H9 (cell line): Measurements from ENCODE around the gene AK5. TPM values are rescaled to one million over a fixed set of nuclear protein-coding genes. Genes with fewer than 3 reads are reported as not detected.

Experiments
- DNase-seq: peaks from one replicate; pipeline ENCODE4 v3.0.0-alpha.2; 2017
- H2AFZ ChIP-seq: one replicate; pipeline ENCODE4 v1.6.1; 2013; ENCODE audit warnings: mild to moderate bottlenecking, low read length, control low read depth, moderate library complexity
- H2AK5ac ChIP-seq: 2 replicates; pipeline ENCODE4 v1.6.1; 2013; ENCODE audit warnings: low read length, control low read depth, mixed read lengths; ENCODE audit not compliant: insufficient read length
- H2BK120ac ChIP-seq: one replicate; pipeline ENCODE4 v1.6.1; 2013; ENCODE audit warnings: low read depth, mild to moderate bottlenecking, low read length, control low read depth, inconsistent platforms; ENCODE audit not compliant: poor library complexity, severe bottlenecking
- H2BK12ac ChIP-seq: 2 replicates; pipeline ENCODE4 v1.6.1; 2013; ENCODE audit warnings: low read length, control low read depth, mixed read lengths, low read depth; ENCODE audit not compliant: insufficient read length
- H2BK15ac ChIP-seq: 2 replicates; pipeline ENCODE4 v1.6.1; 2013; ENCODE audit warnings: low read depth, low read length, control low read depth
- H2BK20ac ChIP-seq: one replicate; pipeline ENCODE4 v1.6.1; 2013; ENCODE audit warnings: low read depth, mild to moderate bottlenecking, low read length, control low read depth, inconsistent platforms; ENCODE audit not compliant: poor library complexity, severe bottlenecking
- H2BK5ac ChIP-seq: 2 replicates; pipeline ENCODE4 v1.6.1; 2013; ENCODE audit warnings: low read length, control low read depth, mixed read lengths; ENCODE audit not compliant: insufficient read length
- H3K14ac ChIP-seq: 2 replicates; pipeline ENCODE4 v1.6.1; 2013; ENCODE audit warnings: low read length, control low read depth; ENCODE audit not compliant: insufficient read depth
- H3K18ac ChIP-seq: 2 replicates; pipeline ENCODE4 v1.6.1; 2013; ENCODE audit warnings: low read depth, mild to moderate bottlenecking, mixed read lengths, low read length, control low read depth; ENCODE audit not compliant: insufficient read length
- H3K23ac ChIP-seq: 2 replicates; pipeline ENCODE4 v1.6.1; 2013; ENCODE audit warnings: low read length, control low read depth, mixed read lengths, low read depth; ENCODE audit not compliant: insufficient read length
- H3K23me2 ChIP-seq: 2 replicates; pipeline ENCODE4 v1.6.1; 2013; ENCODE audit warnings: low read depth, mild to moderate bottlenecking, mixed read lengths, low read length, control low read depth; ENCODE audit not compliant: insufficient read length, poor library complexity, severe bottlenecking
- H3K27ac ChIP-seq: 2 replicates; pipeline ENCODE4 v1.5.1; 2013; ENCODE audit warnings: low read length, control low read depth, mixed read lengths, low read depth; ENCODE audit not compliant: insufficient read length
- H3K27me3 ChIP-seq: 2 replicates; pipeline ENCODE4 v1.6.1; 2013; ENCODE audit warnings: low read length, control low read depth, inconsistent platforms; ENCODE audit not compliant: insufficient read depth
- H3K4ac ChIP-seq: 2 replicates; pipeline ENCODE4 v1.6.1; 2013; ENCODE audit warnings: low read depth, mild to moderate bottlenecking, control low read depth, inconsistent platforms, low read length, moderate library complexity
- H3K4me1 ChIP-seq: 2 replicates; pipeline ENCODE4 v1.6.1; 2013; ENCODE audit warnings: low read length, control low read depth, inconsistent platforms; ENCODE audit not compliant: insufficient read depth
- H3K4me2 ChIP-seq: 2 replicates; pipeline ENCODE4 v1.6.1; 2013; ENCODE audit warnings: low read length, control low read depth, mixed read lengths; ENCODE audit not compliant: insufficient read length, insufficient read depth
- H3K56ac ChIP-seq: 2 replicates; pipeline ENCODE4 v1.6.1; 2013; ENCODE audit warnings: low read depth, mild to moderate bottlenecking, mixed read lengths, low read length, control low read depth; ENCODE audit not compliant: insufficient read length
- H3K79me1 ChIP-seq: 2 replicates; pipeline ENCODE4 v1.6.1; 2013; ENCODE audit warnings: low read depth, mild to moderate bottlenecking, moderate library complexity, low read length, control low read depth, inconsistent platforms; ENCODE audit not compliant: insufficient read depth, poor library complexity, severe bottlenecking
- H3K79me2 ChIP-seq: 2 replicates; pipeline ENCODE4 v1.6.1; 2013; ENCODE audit warnings: low read length, control low read depth, inconsistent platforms; ENCODE audit not compliant: insufficient read depth
- H3K9ac ChIP-seq: 2 replicates; pipeline ENCODE4 v1.6.1; 2013; ENCODE audit warnings: low read length, control low read depth, mixed read lengths; ENCODE audit not compliant: insufficient read length; ENCODE audit errors: extremely low read depth
- H3K9me3 ChIP-seq: one replicate; pipeline ENCODE4 v1.6.1; 2013; ENCODE audit warnings: low read depth, low read length, inconsistent platforms; ENCODE audit not compliant: control insufficient read depth
- H3T11ph ChIP-seq: one replicate; pipeline ENCODE4 v1.6.1; 2013; ENCODE audit warnings: mild to moderate bottlenecking, low read length, control low read depth, inconsistent platforms
- H4K20me1 ChIP-seq: one replicate; pipeline ENCODE4 v1.6.1; 2013; ENCODE audit not compliant: control insufficient read depth, insufficient read length, insufficient read depth
- H4K5ac ChIP-seq: 2 replicates; pipeline ENCODE4 v1.6.1; 2013; ENCODE audit warnings: low read depth, mild to moderate bottlenecking, mixed read lengths, low read length, control low read depth; ENCODE audit not compliant: insufficient read length
- H4K8ac ChIP-seq: replicated peaks from 2 replicates; pipeline ENCODE4 v1.6.1; 2013; ENCODE audit warnings: low read length, control low read depth, mixed read lengths, low read depth; ENCODE audit not compliant: insufficient read length
- H4K91ac ChIP-seq: 2 replicates; pipeline ENCODE4 v1.6.1; 2013; ENCODE audit warnings: low read depth, mild to moderate bottlenecking, moderate library complexity, mixed read lengths, low read length, control low read depth; ENCODE audit not compliant: insufficient read length
- H3K27ac Mint-ChIP-seq, 3 experiments: 2 replicates in 2 of 3; 3 replicates in 1 of 3; pipeline ENCODE4 v1.8.0; 2020 to 2021; ENCODE audit warnings: mixed read lengths in 3 of 3, mild to moderate bottlenecking in 1 of 3, moderate library complexity in 1 of 3
- H3K27me3 Mint-ChIP-seq: 2 replicates; pipeline ENCODE4 v1.8.0; 2021; ENCODE audit warnings: low read depth, mild to moderate bottlenecking, moderate library complexity, mixed read lengths
- H3K36me3 Mint-ChIP-seq, 3 experiments: 2 replicates in 2 of 3; 3 replicates in 1 of 3; pipeline ENCODE4 v1.8.0; 2020 to 2021; ENCODE audit warnings: low read depth in 3 of 3, mixed read lengths in 3 of 3; ENCODE audit not compliant: insufficient read depth in 1 of 3
- H3K4me1 Mint-ChIP-seq, 2 experiments: 2 replicates each; pipeline ENCODE4 v1.8.0; 2020; ENCODE audit warnings: mixed read lengths in 2 of 2
- H3K4me3 Mint-ChIP-seq, 2 experiments: 2 replicates in 1 of 2; 3 replicates in 1 of 2; pipeline ENCODE4 v1.8.0; 2020 to 2021; ENCODE audit warnings: mild to moderate bottlenecking in 2 of 2, mixed read lengths in 2 of 2, moderate library complexity in 1 of 2
- H3K9me3 Mint-ChIP-seq, 2 experiments: 2 replicates in 1 of 2; 3 replicates in 1 of 2; pipeline ENCODE4 v1.8.0; 2020; ENCODE audit warnings: mild to moderate bottlenecking in 2 of 2, mixed read lengths in 2 of 2, moderate library complexity in 1 of 2
- WGBS: extraction: QIAGEN DNeasy Blood & Tissue Kit; methylation state at CpG from one replicate; pipeline ENCODE4 v1.1.7; 2013; ENCODE audit warnings: missing lambda C conversion rate, low lambda C conversion rate, mixed read lengths; ENCODE audit not compliant: insufficient read length; ENCODE audit errors: extremely low coverage; 5-methylcytosine and 5-hydroxymethylcytosine counted together
- total RNA-seq: library from RNA; stranded (reverse); gene quantifications from 2 replicates; pipeline ENCODE4 v1.2.1, GENCODE V29; 2021
- TF ChIP-seq, protein P1 (sequence below): fragments of 200-600 bp; sonication (generic); conservative IDR thresholded peaks from 3 replicates; pipeline ENCODE4 v1.8.0; 2021; ENCODE audit warnings: antibody characterized with exemption, mild to moderate bottlenecking

Gene AK5
- total RNA-seq, 1 experiment from 2014 or later: 2.5 TPM

DNA sequence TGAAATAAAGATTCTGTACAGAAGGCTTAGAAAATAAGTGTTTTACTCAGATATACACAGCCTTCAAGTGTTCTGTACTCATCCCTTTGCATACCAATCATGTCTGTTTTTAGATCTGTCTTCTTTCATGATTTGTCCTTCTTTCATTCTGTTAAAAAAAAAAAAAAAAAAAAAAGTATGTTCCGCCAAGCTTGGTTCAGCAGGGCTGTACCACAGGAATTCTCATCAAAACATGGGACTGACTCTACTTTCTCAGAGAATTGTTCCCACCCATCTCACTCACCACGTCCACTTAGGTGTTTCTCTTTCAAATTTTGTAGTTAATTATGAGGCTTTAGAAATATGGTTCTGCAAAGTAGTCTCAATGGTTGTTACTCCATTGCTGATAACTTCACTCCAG lies 119.0 kb downstream of the AK5 start:
- H4K8ac ChIP-seq: no peak overlapping the region
- no peak overlapping the region for H2BK120ac ChIP-seq
- H3K4me2 ChIP-seq: no peak overlapping the region
- H2BK5ac ChIP-seq: no peak overlapping the region
- TF ChIP-seq, protein P1, sequence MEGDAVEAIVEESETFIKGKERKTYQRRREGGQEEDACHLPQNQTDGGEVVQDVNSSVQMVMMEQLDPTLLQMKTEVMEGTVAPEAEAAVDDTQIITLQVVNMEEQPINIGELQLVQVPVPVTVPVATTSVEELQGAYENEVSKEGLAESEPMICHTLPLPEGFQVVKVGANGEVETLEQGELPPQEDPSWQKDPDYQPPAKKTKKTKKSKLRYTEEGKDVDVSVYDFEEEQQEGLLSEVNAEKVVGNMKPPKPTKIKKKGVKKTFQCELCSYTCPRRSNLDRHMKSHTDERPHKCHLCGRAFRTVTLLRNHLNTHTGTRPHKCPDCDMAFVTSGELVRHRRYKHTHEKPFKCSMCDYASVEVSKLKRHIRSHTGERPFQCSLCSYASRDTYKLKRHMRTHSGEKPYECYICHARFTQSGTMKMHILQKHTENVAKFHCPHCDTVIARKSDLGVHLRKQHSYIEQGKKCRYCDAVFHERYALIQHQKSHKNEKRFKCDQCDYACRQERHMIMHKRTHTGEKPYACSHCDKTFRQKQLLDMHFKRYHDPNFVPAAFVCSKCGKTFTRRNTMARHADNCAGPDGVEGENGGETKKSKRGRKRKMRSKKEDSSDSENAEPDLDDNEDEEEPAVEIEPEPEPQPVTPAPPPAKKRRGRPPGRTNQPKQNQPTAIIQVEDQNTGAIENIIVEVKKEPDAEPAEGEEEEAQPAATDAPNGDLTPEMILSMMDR: no peak
- no peak overlapping the region for H2BK20ac ChIP-seq
- H2AK5ac ChIP-seq: no peak overlapping the region
- peaks cover 5 to 18% of the 10 kb centered on the region in 2 experiments for H3K4me1 Mint-ChIP-seq
- H3K27me3 Mint-ChIP-seq: no peaks in the 10 kb centered on the region
- H3T11ph ChIP-seq: no peak overlapping the region
- H4K91ac ChIP-seq: no peak overlapping the region
- no peak overlapping the region for H3K27ac Mint-ChIP-seq
- no peak overlapping the region for H3K27ac ChIP-seq
- no peak overlapping the region for H3K18ac ChIP-seq
- H2BK15ac ChIP-seq: no peak overlapping the region
- H3K9me3 ChIP-seq: no peaks in the 10 kb centered on the region
- no peaks in the 10 kb centered on the region for H4K20me1 ChIP-seq
- H3K23me2 ChIP-seq: no peaks in the 10 kb centered on the region
- no peaks in the 10 kb centered on the region; the same call in 1 of the 2 replicates for H3K4me1 ChIP-seq
- no peak for DNase-seq
- no peak overlapping the region for H3K4me3 Mint-ChIP-seq
- no peak overlapping the region for H3K4ac ChIP-seq
- no peak overlapping the region for H2AFZ ChIP-seq
- H3K27me3 ChIP-seq: no peaks in the 10 kb centered on the region
- H3K14ac ChIP-seq: no peak overlapping the region
- no peaks in the 10 kb centered on the region for H3K79me1 ChIP-seq
- no peaks in the 10 kb centered on the region for H3K79me2 ChIP-seq
- H3K56ac ChIP-seq: no peak overlapping the region
- no peak overlapping the region for H4K5ac ChIP-seq
- H3K23ac ChIP-seq: no peak overlapping the region
- no peaks in the 10 kb centered on the region for H3K36me3 Mint-ChIP-seq
- no CpG with 5 or more reads among the region's 2 CpGs for WGBS
- H3K9me3 Mint-ChIP-seq: peaks cover 0 to 2% of the 10 kb centered on the region in 2 experiments; a peak in 1 of 5 replicates
- H3K9ac ChIP-seq: no peak overlapping the region
- H2BK12ac ChIP-seq: no peak overlapping the region
